Bronchial epithelial cell (primary cell): Measurements from ENCODE around the gene FBXL4. TPM values are rescaled to one million over a fixed set of nuclear protein-coding genes. Genes with fewer than 3 reads are reported as not detected.

ENCODE experiments used
- DNase-seq: peaks from one replicate; pipeline ENCODE4 v3.0.0-alpha.2; 2010; ENCODE audit warnings: low read depth
- FAIRE-seq: peaks from 2 replicates; lab custom pipeline; 2011; peaks lifted over from hg19 to GRCh38; lab: Jason Lieb, UNC
- H3K27me3 ChIP-seq: 2 replicates; pipeline ENCODE4 v1.5.1; 2011; ENCODE audit warnings: low read length; ENCODE audit not compliant: control insufficient read depth, insufficient read depth
- H3K36me3 ChIP-seq: 2 replicates; pipeline ENCODE4 v1.5.1; 2011; ENCODE audit warnings: low read length; ENCODE audit not compliant: control insufficient read depth, insufficient read depth
- H3K4me3 ChIP-seq: 2 replicates; pipeline ENCODE4 v1.5.1; 2011; ENCODE audit warnings: mild to moderate bottlenecking, low read depth, low read length, control low read depth
- total RNA-seq: library from RNA; depleted of rRNA; stranded (reverse); fragments of >200 nt; gene quantifications from 2 replicates; pipeline ENCODE4 v1.2.1, GENCODE V29; 2014
- TF ChIP-seq, protein P1 (sequence below): IDR thresholded peaks from 2 replicates; pipeline ENCODE4 v1.5.1; 2011; ENCODE audit warnings: mild to moderate bottlenecking, moderate library complexity, low read length, control low read depth, inconsistent platforms; ENCODE audit not compliant: insufficient read depth, severe bottlenecking

The FBXL4 gene
- total RNA-seq, 1 donor from 2014 or later: 12.9 TPM

GRCh38 chr6:98831057-98831958 is 116.4 kb downstream of the FBXL4 start:
- FAIRE-seq (no peak), DNase-seq (no peak)
- Histone ChIP-seq H3K36me3 (no peaks in the 10 kb centered on the region), H3K27me3 (peaks cover 72% of the 10 kb centered on the region), H3K4me3 (no peak overlapping the region)
- TF ChIP-seq, protein P1, sequence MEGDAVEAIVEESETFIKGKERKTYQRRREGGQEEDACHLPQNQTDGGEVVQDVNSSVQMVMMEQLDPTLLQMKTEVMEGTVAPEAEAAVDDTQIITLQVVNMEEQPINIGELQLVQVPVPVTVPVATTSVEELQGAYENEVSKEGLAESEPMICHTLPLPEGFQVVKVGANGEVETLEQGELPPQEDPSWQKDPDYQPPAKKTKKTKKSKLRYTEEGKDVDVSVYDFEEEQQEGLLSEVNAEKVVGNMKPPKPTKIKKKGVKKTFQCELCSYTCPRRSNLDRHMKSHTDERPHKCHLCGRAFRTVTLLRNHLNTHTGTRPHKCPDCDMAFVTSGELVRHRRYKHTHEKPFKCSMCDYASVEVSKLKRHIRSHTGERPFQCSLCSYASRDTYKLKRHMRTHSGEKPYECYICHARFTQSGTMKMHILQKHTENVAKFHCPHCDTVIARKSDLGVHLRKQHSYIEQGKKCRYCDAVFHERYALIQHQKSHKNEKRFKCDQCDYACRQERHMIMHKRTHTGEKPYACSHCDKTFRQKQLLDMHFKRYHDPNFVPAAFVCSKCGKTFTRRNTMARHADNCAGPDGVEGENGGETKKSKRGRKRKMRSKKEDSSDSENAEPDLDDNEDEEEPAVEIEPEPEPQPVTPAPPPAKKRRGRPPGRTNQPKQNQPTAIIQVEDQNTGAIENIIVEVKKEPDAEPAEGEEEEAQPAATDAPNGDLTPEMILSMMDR: no peak

GRCh38 chr6:98830146-98830545 is 117.6 kb downstream of the FBXL4 start:
- no peak overlapping the region for H3K4me3 ChIP-seq
- H3K36me3 ChIP-seq: no peaks in the 10 kb centered on the region
- no peak for DNase-seq
- no peak for FAIRE-seq
- TF ChIP-seq, protein P1: no peak
- H3K27me3 ChIP-seq: peaks cover 73% of the 10 kb centered on the region

GRCh38 chr6:98828941-98829411 is 118.8 kb downstream of the FBXL4 start:
- no peak for DNase-seq
- FAIRE-seq: no peak
- no peaks in the 10 kb centered on the region for H3K36me3 ChIP-seq
- TF ChIP-seq, protein P1: no peak
- H3K27me3 ChIP-seq: peaks cover 78% of the 10 kb centered on the region
- H3K4me3 ChIP-seq: no peak overlapping the region

DNA sequence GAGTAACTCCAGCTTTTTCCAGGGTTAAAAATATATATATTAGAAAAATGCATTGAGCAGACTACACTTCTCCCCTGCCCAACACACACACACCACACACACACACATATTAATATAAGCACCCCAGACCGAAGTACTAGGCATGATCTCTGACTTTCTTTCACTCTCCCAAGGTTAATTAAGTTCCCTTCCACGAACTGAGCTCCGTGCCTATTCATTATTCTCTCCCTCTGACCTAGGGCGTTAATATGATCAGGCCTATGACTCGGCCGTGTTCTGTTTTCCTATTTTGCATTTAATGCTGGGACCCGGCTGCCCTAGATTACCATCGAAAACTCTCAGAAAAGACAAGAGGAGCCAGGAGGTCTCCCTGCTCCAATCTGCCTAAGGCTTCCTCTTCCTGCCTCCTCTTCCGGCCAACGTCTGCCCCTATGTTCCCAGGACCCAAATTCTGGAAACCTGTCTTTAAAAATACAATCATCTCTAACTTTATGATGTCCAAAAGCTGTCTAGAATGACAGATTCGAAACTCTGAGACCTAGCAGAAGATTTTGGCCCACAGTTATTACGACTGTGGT is 119.4 kb downstream of the FBXL4 start:
- no peak for FAIRE-seq
- H3K27me3 ChIP-seq: peaks cover 76% of the 10 kb centered on the region

GRCh38 chr6:98827295-98828159 is 120.2 kb downstream of the FBXL4 start:
- peaks cover 73% of the 10 kb centered on the region for H3K27me3 ChIP-seq

More for the DNA sequence above, 119.4 kb downstream of the FBXL4 start:
- DNase-seq: no peak
- TF ChIP-seq, protein P1: no peak
- no peak overlapping the region for H3K4me3 ChIP-seq
- no peaks in the 10 kb centered on the region for H3K36me3 ChIP-seq

More at GRCh38 chr6:98827295-98828159, 120.2 kb downstream of the FBXL4 start:
- TF ChIP-seq, protein P1: no peak
- DNase-seq (no peak), FAIRE-seq (no peak)
- Histone ChIP-seq H3K36me3 (no peaks in the 10 kb centered on the region), H3K4me3 (no peak overlapping the region)
